KMS-11 (cell line): ENCODE measurements around the gene TNFRSF18.

Experiments used
- H2AFZ ChIP-seq: fragments of 200-600 bp; sonication (generic); 2 replicates; pipeline ENCODE4 v1.6.1; 2016; ENCODE audit warnings: antibody characterized with exemption, mixed run types, low read depth
- H3K27ac ChIP-seq: fragments of 200-600 bp; sonication (generic); 2 replicates; pipeline ENCODE4 v1.6.1; 2016; ENCODE audit warnings: mild to moderate bottlenecking, mixed run types
- H3K27me3 ChIP-seq: fragments of 200-600 bp; sonication (generic); 2 replicates; pipeline ENCODE4 v1.6.1; 2017; ENCODE audit warnings: mild to moderate bottlenecking, low read depth, mixed run types, moderate library complexity; ENCODE audit not compliant: insufficient read depth
- H3K36me3 ChIP-seq: fragments of 200-600 bp; sonication (generic); 2 replicates; pipeline ENCODE4 v1.6.1; 2017; ENCODE audit warnings: mild to moderate bottlenecking, mixed run types; ENCODE audit not compliant: insufficient read depth
- H3K4me1 ChIP-seq: fragments of 200-600 bp; sonication (generic); 2 replicates; pipeline ENCODE4 v1.6.1; 2016; ENCODE audit warnings: mild to moderate bottlenecking, low read depth, mixed run types; ENCODE audit not compliant: poor library complexity, severe bottlenecking
- H3K4me2 ChIP-seq: fragments of 200-600 bp; sonication (generic); 2 replicates; pipeline ENCODE4 v1.7.0; 2016; ENCODE audit warnings: mild to moderate bottlenecking, mixed run types
- H3K4me3 ChIP-seq: fragments of 200-600 bp; sonication (generic); IDR thresholded peaks from 2 replicates; pipeline ENCODE4 v1.6.1; 2017; ENCODE audit warnings: low read depth, low read length, mixed read lengths; ENCODE audit not compliant: insufficient read depth
- H3K79me2 ChIP-seq: fragments of 200-600 bp; sonication (generic); 2 replicates; pipeline ENCODE4 v1.6.1; 2016; ENCODE audit warnings: low read depth, mixed run types; ENCODE audit not compliant: insufficient read depth
- H3K9ac ChIP-seq: fragments of 200-600 bp; sonication (generic); 2 replicates; pipeline ENCODE4 v1.6.1; 2016; ENCODE audit warnings: mild to moderate bottlenecking, mixed run types
- H4K20me1 ChIP-seq: fragments of 200-600 bp; sonication (generic); 2 replicates; pipeline ENCODE4 v1.6.1; 2016; ENCODE audit warnings: mild to moderate bottlenecking, mixed run types; ENCODE audit not compliant: insufficient read depth
- CTCF ChIP-seq: fragments of 200-600 bp; sonication (generic); conservative IDR thresholded peaks from 2 replicates; pipeline ENCODE4 v1.6.1; 2017; ENCODE audit warnings: low read depth, mild to moderate bottlenecking, antibody characterized with exemption, low read length, moderate library complexity, mixed read lengths

TNFRSF18 gene

GRCh38 chr1:1191734-1192133, 14.7 kb downstream of the TNFRSF18 start:
- no peak for TF ChIP-seq CTCF
- no peak overlapping the region for H3K4me3 ChIP-seq
- H2AFZ ChIP-seq: no peak overlapping the region
- H3K4me1 ChIP-seq: no peaks in the 10 kb centered on the region
- H3K36me3 ChIP-seq: no peaks in the 10 kb centered on the region
- no peaks in the 10 kb centered on the region for H4K20me1 ChIP-seq
- H3K4me2 ChIP-seq: no peak overlapping the region
- peaks cover 88% of the 10 kb centered on the region for H3K27me3 ChIP-seq
- no peaks in the 10 kb centered on the region for H3K79me2 ChIP-seq
- no peak overlapping the region for H3K9ac ChIP-seq
- no peak overlapping the region for H3K27ac ChIP-seq

GRCh38 chr1:1189111-1189510, 17.3 kb downstream of the TNFRSF18 start:
- no peaks in the 10 kb centered on the region for H3K36me3 ChIP-seq

GRCh38 chr1:1187938-1188337, 18.5 kb downstream of the TNFRSF18 start:
- Histone ChIP-seq H3K4me1 (no peaks in the 10 kb centered on the region), H3K79me2 (no peaks in the 10 kb centered on the region), H3K4me3 (no peak overlapping the region), H4K20me1 (no peaks in the 10 kb centered on the region), H3K36me3 (no peaks in the 10 kb centered on the region), H3K4me2 (no peak overlapping the region), H3K9ac (no peak overlapping the region), H3K27me3 (peaks cover 88% of the 10 kb centered on the region), H3K27ac (no peak overlapping the region), H2AFZ (no peak overlapping the region)
- no peak for TF ChIP-seq CTCF

More at GRCh38 chr1:1189111-1189510, 17.3 kb downstream of the TNFRSF18 start:
- Histone ChIP-seq H3K79me2 (no peaks in the 10 kb centered on the region), H3K27me3 (peaks cover 85% of the 10 kb centered on the region), H2AFZ (no peak overlapping the region), H3K9ac (no peak overlapping the region), H3K27ac (no peak overlapping the region), H3K4me2 (no peak overlapping the region), H4K20me1 (no peaks in the 10 kb centered on the region), H3K4me1 (no peaks in the 10 kb centered on the region), H3K4me3 (no peak overlapping the region)
- no peak for TF ChIP-seq CTCF

- H4K20me1 ChIP-seq: no peaks in the 10 kb centered on the region
- TF ChIP-seq CTCF: no peak
- H3K36me3 ChIP-seq: no peaks in the 10 kb centered on the region
- no peak overlapping the region for H3K4me3 ChIP-seq
- H2AFZ ChIP-seq: no peak overlapping the region
- no peak overlapping the region for H3K27ac ChIP-seq
- no peaks in the 10 kb centered on the region for H3K79me2 ChIP-seq
- no peak overlapping the region for H3K9ac ChIP-seq
- H3K4me2 ChIP-seq: no peak overlapping the region
- no peaks in the 10 kb centered on the region for H3K4me1 ChIP-seq
- H3K27me3 ChIP-seq: peaks cover 86% of the 10 kb centered on the region
These were observed 21.2 kb downstream of the TNFRSF18 start for GRCh38 chr1:1185101-1185765.
